GM21825 (cell line): Measurements from ENCODE around the gene REEP1.
A peak's percentile ranks its signal among the peaks of the same experiment; 100 is the strongest.

Experiments
- ATAC-seq: cut with Tn5 transposase; IDR thresholded peaks from one replicate; pipeline ENCODE4 v1.9.1; 2021; ENCODE audit warnings: mild to moderate bottlenecking, moderate library complexity; ENCODE audit not compliant: unreplicated experiment

Gene REEP1

GRCh38 chr2:86226636-86227520 lies 110.5 kb downstream of the REEP1 start:
- ATAC-seq, result no peak

GRCh38 chr2:86226070-86226469 lies 111.4 kb downstream of the REEP1 start:
- ATAC-seq, result no peak

GRCh38 chr2:86225581-86225980 lies 111.8 kb downstream of the REEP1 start:
- ATAC-seq, result peak; percentile 85

GRCh38 chr2:86224645-86225355 lies 112.6 kb downstream of the REEP1 start:
- no peak for ATAC-seq

- ATAC-seq, result no peak
These were observed 113.4 kb downstream of the REEP1 start for GRCh38 chr2:86223927-86224560.

GRCh38 chr2:86223140-86223926 lies 114.1 kb downstream of the REEP1 start:
- no peak for ATAC-seq

- no peak for ATAC-seq
These were observed 116.3 kb downstream of the REEP1 start for GRCh38 chr2:86221066-86221684.

GRCh38 chr2:86219896-86220295 lies 117.5 kb downstream of the REEP1 start:
- no peak for ATAC-seq

- no peak for ATAC-seq
These were observed 119.3 kb downstream of the REEP1 start for GRCh38 chr2:86218124-86218523.

- no peak for ATAC-seq
These were observed 120.6 kb downstream of the REEP1 start for GRCh38 chr2:86216575-86217555.

- no peak for ATAC-seq
These were observed 123.0 kb downstream of the REEP1 start for GRCh38 chr2:86214503-86214832.

- ATAC-seq, result no peak
These were observed 123.5 kb downstream of the REEP1 start for GRCh38 chr2:86213699-86214502.

- no peak for ATAC-seq
These were observed 124.4 kb downstream of the REEP1 start for GRCh38 chr2:86213056-86213455.

GRCh38 chr2:86211796-86212188 lies 125.6 kb downstream of the REEP1 start:
- no peak for ATAC-seq

GRCh38 chr2:86211033-86211795 lies 126.2 kb downstream of the REEP1 start:
- ATAC-seq, result no peak

- ATAC-seq, result no peak
These were observed 133.0 kb downstream of the REEP1 start for GRCh38 chr2:86204458-86204857.

- no peak for ATAC-seq
These were observed 133.8 kb downstream of the REEP1 start for GRCh38 chr2:86203614-86204013.

- no peak for ATAC-seq
These were observed 134.7 kb downstream of the REEP1 start for GRCh38 chr2:86202702-86203101.
